GM19467 (cell line): ENCODE data around the gene TSPAN3.

ENCODE experiments used
- ATAC-seq: cut with Tn5 transposase; IDR thresholded peaks from one replicate; pipeline ENCODE4 v1.9.1; 2021; ENCODE audit warnings: mild to moderate bottlenecking, moderate library complexity; ENCODE audit not compliant: unreplicated experiment

TSPAN3 gene

DNA sequence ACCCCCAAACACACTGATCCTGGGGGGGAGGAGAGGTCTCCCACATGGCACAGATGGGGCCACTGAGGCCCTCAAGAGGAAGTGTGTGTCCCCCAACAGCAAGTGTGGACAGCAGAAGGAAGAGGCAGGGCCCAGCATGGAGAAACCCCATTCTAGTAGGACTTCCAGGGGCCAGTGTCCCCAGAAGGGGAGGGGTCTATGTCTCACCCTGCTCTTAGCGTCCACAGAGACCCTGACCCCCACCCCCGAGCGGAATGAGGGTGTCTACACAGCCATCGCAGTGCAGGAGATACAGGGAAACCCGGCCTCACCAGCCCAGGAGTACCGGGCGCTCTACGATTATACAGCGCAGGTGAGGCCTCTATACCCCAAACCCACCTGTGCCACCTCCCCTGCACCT is 35.3 kb downstream of the TSPAN3 start:
- ATAC-seq: no peak

GRCh38 chr15:77034695-77035489 is 36.0 kb downstream of the TSPAN3 start:
- no peak for ATAC-seq

DNA sequence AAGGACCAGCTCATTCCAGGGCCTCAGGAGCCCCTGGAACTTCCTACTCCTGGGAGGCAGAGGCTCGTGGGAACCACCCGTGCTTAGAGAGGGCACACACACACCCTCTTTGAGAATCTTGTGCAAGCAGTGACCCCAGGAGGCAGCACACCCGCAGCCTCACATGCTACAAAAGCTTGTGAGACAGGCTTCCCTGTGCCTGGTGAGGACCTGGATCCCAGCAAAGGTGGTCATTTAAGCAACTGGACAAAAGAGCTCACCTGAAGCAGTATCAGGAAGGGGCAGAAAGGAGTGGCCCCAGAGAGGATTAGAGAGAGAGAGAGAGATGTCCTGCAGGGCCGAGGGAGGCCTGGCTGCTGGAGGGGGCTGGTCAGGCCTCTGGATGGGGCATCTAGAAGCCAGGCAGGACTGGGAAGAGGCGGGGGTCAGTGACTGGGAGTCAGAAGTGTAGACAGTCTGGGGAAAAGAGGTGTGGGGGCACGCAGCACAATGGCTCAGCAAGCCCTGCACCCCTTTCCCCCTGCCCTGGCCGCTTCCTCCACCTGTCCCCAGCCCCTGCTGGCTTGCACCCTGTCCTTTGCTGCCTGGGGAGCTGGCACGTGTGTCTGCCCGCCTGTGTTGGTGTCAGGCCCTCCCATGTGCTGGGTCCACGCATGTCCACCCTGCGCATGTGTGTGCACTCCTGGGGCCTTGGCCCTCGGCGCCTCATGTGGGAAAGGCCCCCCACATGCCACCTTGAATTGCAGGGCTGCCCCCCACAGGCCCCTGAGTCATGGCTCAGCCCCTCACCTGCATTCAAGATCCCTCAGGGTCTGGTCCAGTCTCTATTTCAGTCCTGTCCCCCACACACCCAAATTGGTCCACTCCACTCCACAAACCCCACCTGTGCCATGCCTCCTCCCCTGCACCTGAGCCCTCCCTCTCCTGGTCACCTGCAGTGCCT is 36.9 kb downstream of the TSPAN3 start:
- no peak for ATAC-seq

DNA sequence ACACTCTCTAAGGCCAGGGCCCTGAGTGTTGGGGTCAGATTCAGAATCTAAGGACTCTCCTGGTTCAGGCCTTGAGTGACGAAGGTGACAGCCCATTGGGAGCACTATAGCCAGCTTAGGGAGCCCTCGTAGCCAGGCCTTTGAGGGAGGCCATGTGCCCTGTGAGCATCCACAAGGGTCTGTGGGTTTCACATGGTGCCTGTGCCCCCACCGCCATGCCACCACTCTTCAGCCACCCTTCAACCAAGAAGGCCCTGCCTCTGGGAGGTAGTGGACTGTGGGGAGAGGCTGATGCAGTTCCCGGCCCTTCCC is 37.5 kb downstream of the TSPAN3 start:
- no peak for ATAC-seq

DNA sequence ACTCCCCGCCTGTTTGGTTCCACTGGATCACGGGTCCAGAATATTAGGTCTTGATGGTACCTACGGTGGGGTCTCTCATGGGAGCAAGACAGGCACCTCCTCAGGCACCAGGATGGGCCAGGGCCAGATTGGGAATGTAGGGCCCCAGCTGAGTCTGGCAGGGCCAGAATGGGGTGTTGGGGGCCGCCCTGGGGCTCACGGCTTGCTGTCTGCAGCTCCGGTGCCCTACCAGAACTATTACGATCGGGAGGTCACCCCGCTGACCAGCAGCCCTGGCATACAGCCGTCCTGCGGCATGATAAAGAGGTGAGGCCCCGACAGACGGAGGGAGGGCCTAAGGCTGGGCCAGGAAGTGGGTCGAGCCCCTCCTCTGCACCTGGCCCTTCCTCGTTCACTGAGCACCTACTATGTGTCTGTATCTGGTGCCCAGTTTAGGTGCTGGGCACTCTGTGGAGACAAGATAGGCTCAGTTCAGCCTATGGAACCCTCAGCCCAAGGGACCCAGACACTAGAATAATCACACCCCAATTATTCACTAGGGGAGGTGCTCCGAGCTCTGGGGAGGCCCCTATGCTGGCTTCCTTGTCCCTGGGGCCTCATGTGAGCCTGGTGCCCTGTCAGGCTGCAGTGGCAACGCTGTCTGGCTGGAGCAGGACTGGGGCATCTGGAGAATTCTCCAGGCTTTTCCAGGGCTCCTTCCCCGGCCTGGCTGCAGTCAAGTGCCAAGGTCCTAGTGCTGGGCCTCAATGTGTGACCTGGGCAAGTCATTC is 38.1 kb downstream of the TSPAN3 start:
- no peak for ATAC-seq

DNA sequence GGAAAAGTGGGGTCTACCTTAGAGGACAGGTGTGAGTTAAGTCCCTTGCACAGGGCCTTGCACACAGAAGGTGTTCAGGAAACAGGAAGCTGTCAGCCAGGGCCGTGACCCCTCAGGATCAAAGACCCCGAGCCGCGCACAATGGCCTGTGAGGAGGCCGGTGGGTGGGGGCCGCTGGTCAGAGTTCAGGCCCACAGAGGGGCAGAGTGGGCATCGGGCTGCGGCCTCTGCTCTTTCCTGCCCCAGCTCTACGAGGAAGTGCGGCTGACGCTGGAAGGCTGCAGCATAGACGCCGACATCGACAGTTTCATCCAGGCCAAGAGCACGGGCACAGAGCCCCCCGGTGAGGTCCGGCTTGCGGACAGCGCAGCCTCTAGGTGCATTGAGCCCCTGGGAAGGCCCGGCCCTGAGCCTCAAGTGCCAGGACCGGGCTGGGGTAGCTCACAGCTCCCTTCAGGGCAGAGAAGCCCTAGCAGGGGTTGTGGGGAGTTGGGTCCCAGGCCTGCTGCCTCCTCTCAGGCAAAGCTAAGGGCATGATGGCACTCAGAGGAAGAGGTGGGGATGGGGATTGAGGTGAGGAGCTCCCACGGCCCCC is 38.8 kb downstream of the TSPAN3 start:
- no peak for ATAC-seq

DNA sequence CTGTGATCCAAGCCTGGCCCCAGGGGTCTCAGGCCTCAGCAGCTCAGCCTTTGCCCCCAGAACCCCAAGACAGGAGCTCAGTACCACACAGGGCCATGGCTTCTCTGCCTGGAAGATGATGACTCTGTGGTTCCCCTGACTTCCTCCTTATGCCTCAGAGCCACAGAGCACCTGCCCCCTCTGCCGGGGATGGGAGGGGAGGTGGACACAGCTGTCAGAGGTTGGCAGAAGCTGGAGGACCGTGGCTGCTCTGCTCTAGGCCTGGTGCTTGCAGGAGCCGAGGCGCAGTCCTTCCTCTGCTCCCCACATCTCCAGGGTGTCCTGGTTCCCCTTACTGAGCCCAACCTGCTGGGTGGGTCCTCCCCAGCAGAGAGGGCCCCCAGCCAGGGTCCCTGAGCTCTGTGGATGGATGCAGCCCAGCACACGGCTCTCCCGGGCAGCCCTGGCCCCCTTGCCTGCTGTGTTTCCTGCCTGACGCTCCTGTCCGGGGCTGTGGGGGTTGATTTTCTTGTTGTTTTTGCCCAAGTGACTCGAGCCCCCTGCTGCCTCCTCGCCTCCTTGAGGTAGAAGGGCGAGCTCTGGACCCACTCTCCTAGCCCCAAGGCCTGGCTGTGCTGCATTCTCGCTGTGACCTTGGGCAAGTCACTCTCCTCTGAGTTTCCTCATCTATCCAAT is 39.4 kb downstream of the TSPAN3 start:
- no peak for ATAC-seq

GRCh38 chr15:77030928-77031375 is 40.0 kb downstream of the TSPAN3 start:
- no peak for ATAC-seq

DNA sequence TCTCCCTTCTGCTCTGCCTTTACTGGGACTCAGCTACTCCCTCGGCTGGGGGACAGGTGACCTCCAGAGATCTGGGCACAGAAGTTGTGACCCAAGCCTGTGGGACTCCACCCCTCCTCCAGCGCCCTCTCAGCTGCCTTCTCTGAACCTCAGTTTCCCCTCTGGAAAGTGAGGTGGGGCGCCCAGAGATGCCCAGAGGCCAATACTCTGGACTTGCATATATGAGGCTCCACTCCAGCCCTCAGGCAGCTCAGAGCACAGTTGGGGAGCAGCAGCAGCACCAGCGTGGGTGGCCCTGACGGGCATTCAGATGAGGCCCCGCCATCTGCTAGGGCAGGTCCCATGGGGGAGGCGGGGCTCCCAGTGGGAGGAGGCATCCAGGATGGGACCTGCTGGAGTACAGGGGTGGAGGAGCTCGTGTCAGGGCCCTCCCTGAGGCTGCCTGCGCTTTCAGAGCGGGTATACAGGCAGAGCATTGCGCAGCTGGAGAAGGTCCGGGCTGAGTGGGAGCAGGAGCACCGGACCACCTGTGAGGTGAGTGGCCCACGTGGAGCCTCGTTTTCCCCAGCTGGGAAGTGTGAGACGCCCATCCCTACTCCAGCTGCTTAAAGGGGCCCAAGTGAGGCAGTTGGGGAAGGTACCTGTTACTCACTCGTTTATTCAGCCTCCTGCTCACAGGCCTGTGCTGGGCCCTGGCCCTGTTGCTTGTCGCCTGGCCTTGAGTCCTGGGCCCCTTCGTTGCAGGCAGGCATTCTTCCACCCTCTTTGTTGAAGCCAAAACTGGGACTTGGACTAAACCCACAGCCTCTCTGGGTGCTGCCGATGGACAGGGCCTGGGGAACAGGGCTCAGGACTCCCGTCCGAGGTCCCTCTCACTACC is 40.6 kb downstream of the TSPAN3 start:
- no peak for ATAC-seq

DNA sequence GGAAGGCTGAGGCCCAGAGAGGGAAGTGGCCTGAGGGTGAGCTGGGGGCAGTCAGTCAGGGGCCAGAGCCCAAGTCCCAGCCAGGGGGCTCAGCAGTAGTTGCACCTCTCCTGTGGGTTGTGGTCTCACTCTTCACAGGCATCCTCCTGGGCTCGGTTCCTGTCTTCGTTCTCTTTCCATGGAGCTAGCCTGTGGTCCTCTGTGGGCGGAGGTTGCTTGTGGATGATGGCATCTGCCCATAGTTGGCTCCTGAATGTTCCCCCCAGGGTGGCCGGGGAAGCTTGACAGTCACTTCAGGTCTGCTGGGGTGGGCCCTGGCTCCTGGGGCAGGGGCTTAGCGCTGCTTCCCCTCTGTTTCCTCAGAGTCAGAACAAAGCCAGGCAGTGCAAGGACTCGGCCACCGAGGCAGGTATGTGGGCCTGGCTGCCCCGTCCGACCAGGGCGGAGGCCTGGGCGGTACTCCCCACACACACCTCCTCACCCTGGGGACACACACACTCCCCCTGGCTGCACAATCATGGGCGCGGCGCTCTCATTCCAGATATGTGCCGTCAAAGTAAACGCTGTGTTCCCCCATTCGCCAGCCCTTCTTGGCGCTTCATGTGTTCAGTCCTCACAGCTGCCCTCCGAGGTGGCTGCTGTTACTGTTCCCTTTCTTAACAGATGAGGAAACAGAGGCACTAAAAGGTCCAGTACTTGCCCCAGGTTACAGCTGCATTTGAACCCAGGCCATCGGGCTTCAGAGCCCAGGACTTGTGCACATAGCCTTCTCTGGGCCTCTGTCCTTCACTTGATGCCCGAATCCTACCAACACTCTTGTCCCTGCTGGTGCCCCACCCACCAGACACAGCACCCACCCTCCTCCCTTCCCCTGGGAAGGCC is 41.5 kb downstream of the TSPAN3 start:
- no peak for ATAC-seq

DNA sequence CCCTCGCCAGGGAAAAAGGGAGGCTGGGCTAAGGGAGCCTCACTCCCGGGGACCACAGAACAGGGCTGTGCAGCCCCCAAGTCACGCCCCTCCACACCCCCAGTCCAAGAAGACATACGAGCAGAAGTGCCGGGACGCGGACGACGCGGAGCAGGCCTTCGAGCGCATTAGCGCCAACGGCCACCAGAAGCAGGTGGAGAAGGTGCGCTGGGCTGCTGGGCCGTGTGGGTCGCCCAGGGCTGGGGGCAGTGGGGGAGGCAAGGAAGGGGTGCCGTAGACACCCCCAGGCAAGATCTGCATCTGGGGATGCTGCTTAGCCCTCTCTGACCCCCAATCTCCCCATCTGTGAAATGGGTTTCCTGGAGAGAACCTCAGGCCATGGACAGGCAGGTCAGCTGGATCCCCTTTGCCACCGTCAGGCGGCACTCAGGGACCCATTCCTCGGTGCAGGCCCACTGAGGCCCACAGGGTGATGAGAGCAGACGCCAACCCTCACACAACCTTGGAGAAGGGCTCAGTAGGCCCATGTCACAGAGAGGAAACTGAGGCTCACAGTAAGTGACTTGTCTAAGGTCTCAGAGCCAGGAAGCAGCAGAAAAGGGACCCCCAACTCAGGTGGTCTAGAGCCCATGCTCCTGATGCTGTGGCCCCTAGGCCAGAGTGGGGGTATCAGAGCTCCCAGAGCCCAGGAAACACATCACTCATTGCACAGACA is 42.3 kb downstream of the TSPAN3 start:
- ATAC-seq: no peak

GRCh38 chr15:77027697-77028450 is 43.0 kb downstream of the TSPAN3 start:
- no peak for ATAC-seq

- no peak for ATAC-seq
Measured at GRCh38 chr15:77027111-77027696, 43.7 kb downstream of the TSPAN3 start.

- ATAC-seq: no peak
Measured at GRCh38 chr15:77026501-77027110, 44.3 kb downstream of the TSPAN3 start.

GRCh38 chr15:77025941-77026411 is 44.9 kb downstream of the TSPAN3 start:
- ATAC-seq: no peak
